Peyer's patch (tissue), 4 donors: ENCODE measurements around the gene MEI1.

Experiments
- CTCF ChIP-seq, 6 experiments: fragments of 450-650 bp in 4 of 6; fragments of 200-600 bp in 2 of 6; sonication (generic) in 1 of 6; IDR thresholded peaks; one replicate each; pipeline ENCODE4 v1.5.1; 2017 to 2019; ENCODE audit warnings: antibody characterized with exemption in 6 of 6, mild to moderate bottlenecking in 3 of 6, moderate library complexity in 1 of 6
- POLR2A ChIP-seq, 2 donors: fragments of 450-650 bp; IDR thresholded peaks; one replicate each; pipeline ENCODE4 v1.5.1; 2017; ENCODE audit warnings: antibody characterized with exemption in 2 of 2, mild to moderate bottlenecking in 2 of 2, moderate library complexity in 2 of 2

DNA sequence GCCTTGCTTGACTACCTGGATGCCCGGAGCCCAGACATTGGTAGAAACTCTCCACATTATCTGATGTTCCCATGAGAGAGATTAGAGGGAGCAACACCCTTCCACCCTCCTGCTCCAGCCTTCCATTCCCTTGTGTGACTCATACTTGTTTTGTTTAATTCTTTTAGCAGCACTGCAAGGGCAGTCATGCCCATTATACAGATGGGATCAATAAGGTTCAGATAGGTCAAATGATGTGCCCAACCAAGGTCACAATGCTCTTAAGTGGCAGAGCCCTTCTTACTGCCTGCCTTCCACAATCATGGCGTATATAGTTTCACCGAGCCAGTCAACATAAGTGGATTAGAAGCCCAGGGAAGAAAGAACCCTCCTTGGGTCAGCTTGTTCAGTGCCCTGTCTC, 94.6 kb downstream of the MEI1 start:
- TF ChIP-seq CTCF (IDR thresholded peaks at IDR 0.05) (no peak), POLR2A (IDR thresholded peaks at IDR 0.05) (no peak)
